SH-SY5Y (cell line): ENCODE data around the gene RBM27.

ENCODE experiments used
- GATA2 ChIP-seq: IDR thresholded peaks from 2 replicates; pipeline ENCODE4 v1.6.1; 2011; ENCODE audit warnings: mild to moderate bottlenecking, low read depth, low read length
- GATA3 ChIP-seq: IDR thresholded peaks from 2 replicates; pipeline ENCODE4 v1.6.1; 2011; ENCODE audit warnings: low read depth, mild to moderate bottlenecking, low read length, moderate library complexity

- TF ChIP-seq GATA2: no peak
- TF ChIP-seq GATA3: no peak
These were observed 19.8 kb downstream of the RBM27 start for GRCh38 chr5:146223179-146223578.
